Neural crest cell (in vitro differentiated cells): Measurements from ENCODE around the gene VWA5B2. TPM values are rescaled to one million over a fixed set of nuclear protein-coding genes. Genes with fewer than 3 reads are reported as not detected.
A peak's percentile ranks its signal among the peaks of the same experiment; 100 is the strongest.

Experiments
- DNase-seq: peaks from one replicate; pipeline ENCODE4 v3.0.0; 2021; ENCODE audit warnings: low read depth, mixed read lengths, low spot score
- H3K27ac Mint-ChIP-seq: one replicate; pipeline ENCODE4 v1.8.0; 2021; ENCODE audit warnings: mild to moderate bottlenecking, mixed read lengths; ENCODE audit not compliant: unreplicated experiment
- H3K27me3 Mint-ChIP-seq: 2 replicates; pipeline ENCODE4 v1.8.0; 2021; ENCODE audit warnings: low read depth, mild to moderate bottlenecking, mixed read lengths
- H3K36me3 Mint-ChIP-seq: 2 replicates; pipeline ENCODE4 v1.8.0; 2021; ENCODE audit warnings: low read depth, mild to moderate bottlenecking, mixed read lengths
- H3K4me1 Mint-ChIP-seq: 2 replicates; pipeline ENCODE4 v1.8.0; 2021; ENCODE audit warnings: mixed read lengths
- H3K4me3 Mint-ChIP-seq: one replicate; pipeline ENCODE4 v1.8.0; 2021; ENCODE audit warnings: mild to moderate bottlenecking, mixed read lengths
- H3K9me3 Mint-ChIP-seq: 2 replicates; pipeline ENCODE4 v1.8.0; 2021; ENCODE audit warnings: mixed read lengths
- CTCF ChIP-seq: fragments of 200-600 bp; sonication (generic); conservative IDR thresholded peaks from 2 replicates; pipeline ENCODE4 v1.5.0; 2021; ENCODE audit warnings: antibody characterized with exemption, mild to moderate bottlenecking
- total RNA-seq: library from RNA; stranded (reverse); gene quantifications from 2 replicates; pipeline ENCODE4 v1.2.1, GENCODE V29; 2021

VWA5B2 gene
- total RNA-seq, 1 donor from 2014 or later: 0.56 TPM

GRCh38 chr3:184257083-184257915 is 27.9 kb downstream of the VWA5B2 start:
- TF ChIP-seq CTCF: no peak
- Mint-ChIP-seq H3K27ac (no peak overlapping the region), H3K27me3 (peaks cover 58% of the 10 kb centered on the region), H3K4me3 (peak overlapping the region; percentile 29), H3K9me3 (no peaks in the 10 kb centered on the region), H3K36me3 (no peaks in the 10 kb centered on the region), H3K4me1 (peaks cover 15% of the 10 kb centered on the region)
- DNase-seq: no peak

- no peaks in the 10 kb centered on the region for H3K9me3 Mint-ChIP-seq
- no peak for TF ChIP-seq CTCF
- no peak overlapping the region for H3K27ac Mint-ChIP-seq
- H3K4me1 Mint-ChIP-seq: peaks cover 18% of the 10 kb centered on the region
- peaks cover 71% of the 10 kb centered on the region for H3K27me3 Mint-ChIP-seq
- peak overlapping the region; percentile 82 for H3K4me3 Mint-ChIP-seq
- no peak for DNase-seq
- H3K36me3 Mint-ChIP-seq: no peaks in the 10 kb centered on the region
Measured at GRCh38 chr3:184258926-184259325, 29.5 kb downstream of the VWA5B2 start.

- Mint-ChIP-seq H3K27me3 (peaks cover 74% of the 10 kb centered on the region), H3K4me1 (peaks cover 18% of the 10 kb centered on the region), H3K27ac (no peak overlapping the region), H3K9me3 (no peaks in the 10 kb centered on the region), H3K4me3 (peak overlapping the region; percentile 82), H3K36me3 (no peaks in the 10 kb centered on the region)
- no peak for DNase-seq
- TF ChIP-seq CTCF: no peak
Measured at GRCh38 chr3:184259396-184259877, 30.1 kb downstream of the VWA5B2 start.

GRCh38 chr3:184259878-184260723 is 30.7 kb downstream of the VWA5B2 start:
- Mint-ChIP-seq H3K36me3 (no peaks in the 10 kb centered on the region), H3K27ac (peak overlapping the region; percentile 19), H3K27me3 (peaks cover 77% of the 10 kb centered on the region), H3K4me1 (peaks cover 18% of the 10 kb centered on the region), H3K9me3 (no peaks in the 10 kb centered on the region), H3K4me3 (peak overlapping the region; percentile 90)
- no peak for TF ChIP-seq CTCF
- peak; percentile 45 for DNase-seq

- H3K27ac Mint-ChIP-seq: no peak overlapping the region
- H3K4me3 Mint-ChIP-seq: peak overlapping the region; percentile 90
- peaks cover 77% of the 10 kb centered on the region for H3K27me3 Mint-ChIP-seq
- H3K9me3 Mint-ChIP-seq: no peaks in the 10 kb centered on the region
- peaks cover 18% of the 10 kb centered on the region for H3K4me1 Mint-ChIP-seq
- no peak for TF ChIP-seq CTCF
- no peak for DNase-seq
- H3K36me3 Mint-ChIP-seq: no peaks in the 10 kb centered on the region
Measured at GRCh38 chr3:184260724-184261269, 31.4 kb downstream of the VWA5B2 start.
